Stomach (tissue), 4 donors: ENCODE results near the gene TICRR.

ENCODE experiments used
- EP300 ChIP-seq: sonication (generic); formaldehyde crosslinking; IDR thresholded peaks from one replicate; pipeline ENCODE4 v1.6.1; 2017; ENCODE audit warnings: antibody characterized with exemption
- POLR2A ChIP-seq, 4 donors: fragments of 450-650 bp; IDR thresholded peaks; one replicate each; pipeline ENCODE4 v1.6.1; 2016; ENCODE audit warnings: antibody characterized with exemption in 4 of 4, control low read depth in 2 of 4, mild to moderate bottlenecking in 1 of 4, moderate library complexity in 1 of 4

DNA sequence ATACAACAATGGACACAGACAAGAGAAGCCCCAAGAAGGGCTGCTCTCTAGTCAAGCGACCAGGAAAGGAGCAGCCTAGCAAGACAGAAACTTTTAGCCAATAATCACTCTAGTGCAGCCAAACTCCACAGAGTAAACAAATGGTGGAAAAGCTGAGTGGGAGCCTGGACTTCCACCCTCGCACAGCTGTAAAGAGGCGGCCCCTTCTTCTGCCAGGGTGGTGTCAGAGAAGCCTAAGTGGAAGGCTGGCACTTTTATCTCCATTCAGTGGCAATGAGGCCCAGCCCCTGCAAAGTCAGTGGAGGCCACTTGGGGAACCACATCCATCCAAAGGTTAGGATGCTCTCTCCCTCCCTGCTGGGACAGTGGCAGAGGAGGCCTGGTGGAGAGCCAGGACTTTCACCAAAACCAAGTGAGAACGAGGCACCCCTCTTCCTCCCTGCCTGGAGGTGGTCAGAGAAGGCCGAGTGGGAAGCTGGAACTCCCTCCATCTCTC is 15.5 kb upstream of the TICRR start:
- TF ChIP-seq POLR2A (IDR thresholded peaks at IDR 0.05) (no peak), EP300 (no peak)
